K562 (cell line): ENCODE results near the gene TPD52L2. TPM values are rescaled to one million over a fixed set of nuclear protein-coding genes. Genes with fewer than 3 reads are reported as not detected.
A peak's percentile ranks its signal among the peaks of the same experiment; 100 is the strongest.

Experiments
- ARNT ChIP-seq, 2 experiments: fragments of 450-650 bp; IDR thresholded peaks; 2 replicates each; pipeline ENCODE4 v1.6.1; 2016; ENCODE audit warnings: mild to moderate bottlenecking in 1 of 2
- CC2D1A ChIP-seq: fragments of 450-650 bp; IDR thresholded peaks from 2 replicates; pipeline ENCODE4 v1.6.1; 2017; ENCODE audit warnings: mild to moderate bottlenecking
- CREB1 ChIP-seq, 2 experiments: sonication (generic) in 1 of 2; formaldehyde crosslinking in 1 of 2; IDR thresholded peaks; 2 replicates each; pipeline versions ENCODE4 v1.6.1 to v1.8.0; 2012 to 2022; ENCODE audit warnings: inconsistent platforms in 1 of 2, mild to moderate bottlenecking in 1 of 2, missing genetic modification reagents in 1 of 2, moderate library complexity in 1 of 2
- CREB5 ChIP-seq: fragments of 250-450 bp; sonication (Bioruptor Pico); IDR thresholded peaks from 2 replicates; pipeline ENCODE4 v1.5.0; 2020; ENCODE audit warnings: mild to moderate bottlenecking
- DIDO1 ChIP-seq: fragments of 450-650 bp; IDR thresholded peaks from 2 replicates; pipeline ENCODE4 v1.6.1; 2016; ENCODE audit warnings: low read depth, missing biosample characterization, missing genetic modification characterization
- ELF1 ChIP-seq: fragments of 200-800 bp; sonication (Bioruptor generic); IDR thresholded peaks from 2 replicates; pipeline ENCODE4 v1.6.1; 2016; ENCODE audit warnings: missing genetic modification characterization, missing compliant biosample characterization
- EP400 ChIP-seq: fragments of 450-650 bp; IDR thresholded peaks from 2 replicates; pipeline ENCODE4 v1.6.1; 2017; ENCODE audit warnings: antibody characterized with exemption, mild to moderate bottlenecking, moderate library complexity
- ESRRA ChIP-seq: fragments of 450-650 bp; IDR thresholded peaks from 2 replicates; pipeline ENCODE4 v1.6.1; 2014; ENCODE audit warnings: low read depth, mild to moderate bottlenecking, moderate library complexity, borderline replicate concordance
- ETS1 ChIP-seq: conservative IDR thresholded peaks from 2 replicates; pipeline ENCODE4 v1.6.1; 2011; ENCODE audit warnings: low read depth, mild to moderate bottlenecking, low read length; ENCODE audit not compliant: control insufficient read depth
- NFATC3 ChIP-seq: fragments of 450-650 bp; IDR thresholded peaks from 2 replicates; pipeline ENCODE4 v1.6.1; 2017; ENCODE audit warnings: mild to moderate bottlenecking
- NR1H2 ChIP-seq: sonication (generic); formaldehyde crosslinking; IDR thresholded peaks from 2 replicates; pipeline ENCODE4 v1.4.0; 2020; ENCODE audit warnings: mild to moderate bottlenecking, missing genetic modification reagents
- NR2C2 ChIP-seq, 2 experiments: fragments of 200-800 bp in 1 of 2; sonication (Bioruptor generic) in 1 of 2; sonication (generic) in 1 of 2; formaldehyde crosslinking in 1 of 2; IDR thresholded peaks; 2 replicates each; pipeline versions ENCODE4 v1.6.1 to v1.8.0; 2016 to 2022; ENCODE audit warnings: mild to moderate bottlenecking in 1 of 2, missing compliant biosample characterization in 1 of 2, missing genetic modification characterization in 1 of 2, missing genetic modification reagents in 1 of 2
- PATZ1 ChIP-seq: fragments of 250-450 bp; sonication (Bioruptor Pico); IDR thresholded peaks from 2 replicates; pipeline ENCODE4 v1.5.0; 2020; ENCODE audit warnings: mild to moderate bottlenecking, borderline replicate concordance
- PHF20 ChIP-seq: fragments of 450-650 bp; IDR thresholded peaks from 2 replicates; pipeline ENCODE4 v1.6.1; 2018; ENCODE audit not compliant: partially characterized antibody
- RCOR1 ChIP-seq, 2 experiments: IDR thresholded peaks; 2 replicates each; pipeline ENCODE4 v1.6.1; 2012; ENCODE audit warnings: low read depth in 2 of 2, low read length in 2 of 2, borderline replicate concordance in 1 of 2, improper control_type of control experiment in 1 of 2
- SAFB ChIP-seq: fragments of 200-400 bp; formaldehyde crosslinking; IDR thresholded peaks from 2 replicates; pipeline ENCODE4 v1.6.1; 2017; ENCODE audit warnings: low read depth, low read length, borderline replicate concordance
- SNRNP70 ChIP-seq: fragments of 200-400 bp; formaldehyde crosslinking; optimal IDR thresholded peaks from 2 replicates; pipeline ENCODE3; 2017; ENCODE audit warnings: low read depth, low read length
- TCF15 ChIP-seq: fragments of 250-450 bp; sonication (Bioruptor Pico); IDR thresholded peaks from 2 replicates; pipeline ENCODE4 v1.8.0; 2022; ENCODE audit warnings: moderate library complexity, mild to moderate bottlenecking, inconsistent platforms
- TCFL5 ChIP-seq: fragments of 250-450 bp; sonication (Bioruptor Pico); conservative IDR thresholded peaks from 2 replicates; pipeline ENCODE4 v1.6.1; 2021; ENCODE audit warnings: mild to moderate bottlenecking, moderate library complexity, matching md5 sums
- ZBED1 ChIP-seq: IDR thresholded peaks from 2 replicates; pipeline ENCODE4 v1.6.1; 2014
- ZNF589 ChIP-seq: fragments of 200-800 bp; sonication (Bioruptor generic); IDR thresholded peaks from 2 replicates; pipeline ENCODE4 v1.6.1; 2016; ENCODE audit warnings: low read depth, missing genetic modification characterization, missing compliant biosample characterization
- ZNF695 ChIP-seq: fragments of 450-650 bp; formaldehyde crosslinking; IDR thresholded peaks from 2 replicates; pipeline ENCODE4 v1.4.0; 2020; ENCODE audit warnings: mild to moderate bottlenecking, moderate library complexity
- ZNF76 ChIP-seq: fragments of 250-450 bp; sonication (Bioruptor Pico); IDR thresholded peaks from 2 replicates; pipeline ENCODE4 v1.4.0; 2020; ENCODE audit warnings: mild to moderate bottlenecking, moderate library complexity, borderline replicate concordance
- ZNF780A ChIP-seq: fragments of 250-450 bp; sonication (Bioruptor Pico); IDR thresholded peaks from 2 replicates; pipeline ENCODE4 v1.5.0; 2021; ENCODE audit warnings: mild to moderate bottlenecking
- polyA plus RNA-seq, 8 experiments: library from polyadenylated mRNA; depleted of rRNA in 4 of 8; stranded (reverse) in 5 of 8; unstranded in 3 of 8; fragments of >200 nt; fragmentation: Nextera tagmentation in 2 of 8; fragmentation: Illumina TruSeq in 1 of 8; extraction: Ambion mirVana in 2 of 8; extraction: Trizol in 1 of 8; gene quantifications; 2 replicates each; pipeline versions ENCODE4 v1.2.1 to v1.2.3, GENCODE V29; 2011 to 2014; ENCODE audit warnings: inconsistent platforms in 1 of 8, missing spikeins in 1 of 8
- total RNA-seq, 7 experiments: library from RNA; depleted of rRNA in 6 of 7; stranded (reverse); fragments of >200 nt in 6 of 7; fragmentation: Illumina TruSeq in 2 of 7; extraction: Trizol in 2 of 7; gene quantifications; 2 replicates each; pipeline versions ENCODE4 v1.2.1 to v1.2.3, GENCODE V29; 2011 to 2021; ENCODE audit warnings: low replicate concordance in 1 of 7

TPD52L2 gene
- total and polyA plus RNA-seq, 9 of the 15 experiments (the other 6 are each of a cell fraction or from before 2014, with no cell fraction given) = 1.9 to 117 (median 74.6) TPM

GRCh38 chr20:63864978-63865640 is at the start of gene TPD52L2 (continued):
- no peak for TF ChIP-seq TCF15
- TF ChIP-seq SNRNP70 = no peak
- TF ChIP-seq TCFL5 (CRISPR knock-in tag) = no peak
- TF ChIP-seq ZBED1 = peak; percentile 50; the same call in 1 of the 2 replicates
- TF ChIP-seq SAFB = no peak
- no peak for TF ChIP-seq PATZ1 (CRISPR knock-in tag)
- TF ChIP-seq PHF20 = peak; percentile 86
- peak; percentile 88 for TF ChIP-seq ELF1 (tag)
- peak; percentile 96 for TF ChIP-seq CREB1 (IDR thresholded peaks at IDR 0.05)
- TF ChIP-seq CREB1 (CRISPR knock-in tag; IDR thresholded peaks at IDR 0.05) = peak; percentile 96
- no peak for TF ChIP-seq NR1H2 (CRISPR knock-in tag)
- peak; percentile 80; the same call in 1 of the 2 replicates for TF ChIP-seq ESRRA
- peak; percentile 62; the same call in 1 of the 2 replicates for TF ChIP-seq NR2C2 (CRISPR knock-in tag; IDR thresholded peaks at IDR 0.05)
- TF ChIP-seq NR2C2 (tag; IDR thresholded peaks at IDR 0.05) = peak; percentile 94
- TF ChIP-seq DIDO1 (tag) = no peak
- no peak; a peak in 1 of 4 replicates for TF ChIP-seq RCOR1 (IDR thresholded peaks at IDR 0.05; ENCODE audit: borderline replicate concordance in 1 of 2, low read depth in 2 of 2, low read length in 2 of 2)
- no peak for TF ChIP-seq ZNF695 (CRISPR knock-in tag)
- TF ChIP-seq NFATC3 = no peak
- no peak for TF ChIP-seq ZNF780A (CRISPR knock-in tag)
- TF ChIP-seq EP400 = peak; percentile 97
- TF ChIP-seq ZNF589 (CRISPR knock-in tag) = no peak
- no peak for TF ChIP-seq CREB5 (CRISPR knock-in tag)
- TF ChIP-seq ETS1 = peak; percentile 67; the same call in 1 of the 2 replicates
- TF ChIP-seq ARNT (IDR thresholded peaks at IDR 0.05) = no peak
- TF ChIP-seq ZNF76 (CRISPR knock-in tag) = no peak
- no peak for TF ChIP-seq CC2D1A
